K562 (cell line): ENCODE results near the gene DIMT1. TPM values are rescaled to one million over a fixed set of nuclear protein-coding genes. Genes with fewer than 3 reads are reported as not detected.

Experiments
- ATAC-seq: fragments of 200-7000 bp; cut with Tn5 transposase; 3 replicates; pipeline ENCODE4 v1.9.1; 2020; ENCODE audit warnings: moderate library complexity
- BruUV-seq: library from RNA; stranded (reverse); fragments of 400-500 nt; replicated peaks from 2 replicates; lab custom pipeline; 2021; lab: Mats Ljungman, UMichigan
- CTCF ChIA-PET: fragments of 300-600 bp; formaldehyde crosslinking; extraction: SDS; loops from one replicate; lab custom pipeline; 2021; ENCODE audit warnings: low intra/inter-chr PET ratio; lab: Yijun Ruan, JAX
- POLR2A ChIA-PET: fragments of 300-600, 350-650 bp; sonication (Branson Sonifier 250); formaldehyde crosslinking; extraction: SDS; loops from one replicate; lab custom pipeline; 2021; ENCODE audit warnings: antibody characterized with exemption, inconsistent platforms; lab: Yijun Ruan, JAX
- DNase-seq, 4 experiments: peaks; one replicate each; pipeline versions ENCODE4 v3.0.0 to v3.0.0-alpha.2; 2011 to 2018; ENCODE audit warnings: low spot score in 3 of 4, mixed read lengths in 3 of 4; ENCODE audit errors: extremely low read depth in 1 of 4
- FAIRE-seq: peaks from 2 replicates; lab custom pipeline; 2011; peaks lifted over from hg19 to GRCh38; lab: Jason Lieb, UNC
- H2AFZ ChIP-seq: 2 replicates; pipeline ENCODE4 v1.6.0; 2011; ENCODE audit warnings: low read depth, low read length, control low read depth, inconsistent platforms
- H3K27ac ChIP-seq: fragments of 200-600 bp; 3 replicates; pipeline ENCODE4 v1.8.0; 2011; ENCODE audit warnings: low read depth, mild to moderate bottlenecking, control low read depth, inconsistent platforms, low read length, moderate library complexity, mixed read lengths; ENCODE audit errors: extremely low read depth
- H3K27me3 ChIP-seq, 2 experiments: fragments of 300-600 bp in 1 of 2; 2 replicates in 1 of 2; 3 replicates in 1 of 2; pipeline versions ENCODE4 v1.6.0 to v1.8.0; 2011; ENCODE audit warnings: inconsistent platforms in 2 of 2, low read length in 2 of 2, mild to moderate bottlenecking in 1 of 2, mixed read lengths in 1 of 2, moderate library complexity in 1 of 2; ENCODE audit not compliant: control insufficient read depth in 2 of 2, insufficient read depth in 2 of 2
- H3K36me3 ChIP-seq: fragments of 300-600 bp; 3 replicates; pipeline ENCODE4 v1.8.0; 2011; ENCODE audit warnings: mild to moderate bottlenecking, low read length, inconsistent platforms; ENCODE audit not compliant: control insufficient read depth, insufficient read depth
- H3K4me1 ChIP-seq, 2 experiments: fragments of 200-600 bp in 1 of 2; replicated peaks in 1 of 2; 2 replicates in 1 of 2; 3 replicates in 1 of 2; pipeline versions ENCODE4 v1.5.1 to v1.8.0; 2011; ENCODE audit warnings: inconsistent platforms in 2 of 2, low read length in 2 of 2, mild to moderate bottlenecking in 1 of 2, mixed read lengths in 1 of 2, moderate library complexity in 1 of 2; ENCODE audit not compliant: control insufficient read depth in 2 of 2, insufficient read depth in 2 of 2
- H3K4me2 ChIP-seq: 2 replicates; pipeline ENCODE4 v1.6.1; 2011; ENCODE audit warnings: low read length, control low read depth, inconsistent platforms, mixed read lengths; ENCODE audit not compliant: insufficient read depth
- H3K4me3 ChIP-seq: fragments of 200-600 bp; sonication (generic), shearing (Covaris generic); 2 replicates; pipeline ENCODE4 v1.5.1; 2016; ENCODE audit warnings: control low read depth, inconsistent platforms
- H3K79me2 ChIP-seq: fragments of 200-600 bp; 3 replicates; pipeline ENCODE4 v1.8.0; 2011; ENCODE audit warnings: low read length, inconsistent platforms; ENCODE audit not compliant: control insufficient read depth, insufficient read depth
- H3K9ac ChIP-seq, 2 experiments: 2 replicates each; pipeline versions ENCODE4 v1.6.0 to v1.6.1; 2011; ENCODE audit warnings: low read depth in 2 of 2, low read length in 2 of 2, control low read depth in 1 of 2, inconsistent platforms in 1 of 2, mild to moderate bottlenecking in 1 of 2, mixed read lengths in 1 of 2; ENCODE audit not compliant: insufficient read depth in 1 of 2
- H3K9me1 ChIP-seq: one replicate; pipeline ENCODE4 v1.6.0; 2011; ENCODE audit warnings: inconsistent platforms, mild to moderate bottlenecking, low read length, moderate library complexity; ENCODE audit not compliant: control insufficient read depth, insufficient read depth
- H3K9me3 ChIP-seq: replicated peaks from 2 replicates; pipeline ENCODE4 v1.5.1; 2011; ENCODE audit warnings: low read depth, low read length, inconsistent platforms; ENCODE audit not compliant: control insufficient read depth, insufficient read depth
- H4K20me1 ChIP-seq: replicated peaks from 2 replicates; pipeline ENCODE4 v1.6.1; 2011; ENCODE audit warnings: low read length, inconsistent platforms, mixed read lengths; ENCODE audit not compliant: control insufficient read depth, insufficient read depth
- ADNP ChIP-seq: fragments of 200-800 bp; sonication (Bioruptor generic); IDR thresholded peaks from 2 replicates; pipeline ENCODE4 v1.6.1; 2016; ENCODE audit warnings: missing genetic modification characterization, missing compliant biosample characterization
- ATF1 ChIP-seq, 2 experiments: fragments of 450-650 bp in 1 of 2; IDR thresholded peaks; 2 replicates each; pipeline ENCODE4 v1.6.1; 2016; ENCODE audit warnings: missing compliant biosample characterization in 1 of 2, missing genetic modification characterization in 1 of 2
- ELF4 ChIP-seq: fragments of 450-650 bp; formaldehyde crosslinking; IDR thresholded peaks from 2 replicates; pipeline ENCODE4 v1.4.0; 2022; ENCODE audit warnings: missing genetic modification characterization
- PTBP1 ChIP-seq: fragments of 200-400 bp; formaldehyde crosslinking; IDR thresholded peaks from 2 replicates; pipeline ENCODE4 v1.6.1; 2017; ENCODE audit warnings: low read depth, low read length
- RERE ChIP-seq: sonication (generic); formaldehyde crosslinking; IDR thresholded peaks from 2 replicates; pipeline ENCODE4 v1.8.0; 2023; ENCODE audit warnings: missing genetic modification reagents, mild to moderate bottlenecking, borderline replicate concordance
- RNF219 ChIP-seq: fragments of 250-450 bp; sonication (Bioruptor Pico); IDR thresholded peaks from 2 replicates; pipeline ENCODE4 v1.5.0; 2022; ENCODE audit warnings: mild to moderate bottlenecking
- USF1 ChIP-seq: sonication (generic); formaldehyde crosslinking; IDR thresholded peaks from 2 replicates; pipeline ENCODE4 v1.9.0; 2022; ENCODE audit warnings: mild to moderate bottlenecking, missing genetic modification reagents
- ZNF121 ChIP-seq: sonication (generic); formaldehyde crosslinking; conservative IDR thresholded peaks from 2 replicates; pipeline ENCODE4 v1.8.0; 2022; ENCODE audit warnings: missing genetic modification reagents
- WGBS: fragments of 100-300 bp; shearing (Covaris generic); methylation state at CpG from one replicate; pipeline ENCODE4 v1.1.6; 2016; ENCODE audit warnings: low coverage, mixed read lengths; ENCODE audit not compliant: insufficient coverage; ENCODE audit errors: missing lambda C conversion rate; 5-methylcytosine and 5-hydroxymethylcytosine counted together
- in situ Hi-C: fragments of 300-500 bp; cut with MboI; formaldehyde crosslinking; loops from 4 replicates; pipeline ENCODE4 v1.15.0; 2018; ENCODE audit warnings: inconsistent platforms, mixed read lengths
- intact Hi-C: fragments of 100-400 bp; cut with micrococcal nuclease; formaldehyde crosslinking; loops from 2 replicates; pipeline ENCODE4 v1.14.2; 2022
- polyA plus RNA-seq, 8 experiments: library from polyadenylated mRNA; depleted of rRNA in 4 of 8; stranded (reverse) in 5 of 8; unstranded in 3 of 8; fragments of >200 nt; fragmentation: Nextera tagmentation in 2 of 8; fragmentation: Illumina TruSeq in 1 of 8; extraction: Ambion mirVana in 2 of 8; extraction: Trizol in 1 of 8; gene quantifications; 2 replicates each; pipeline versions ENCODE4 v1.2.1 to v1.2.3, GENCODE V29; 2011 to 2014; ENCODE audit warnings: inconsistent platforms in 1 of 8, missing spikeins in 1 of 8
- total RNA-seq, 7 experiments: library from RNA; depleted of rRNA in 6 of 7; stranded (reverse); fragments of >200 nt in 6 of 7; fragmentation: Illumina TruSeq in 2 of 7; extraction: Trizol in 2 of 7; gene quantifications; 2 replicates each; pipeline versions ENCODE4 v1.2.1 to v1.2.3, GENCODE V29; 2011 to 2021; ENCODE audit warnings: low replicate concordance in 1 of 7
- TF ChIP-seq, protein P1 (sequence below): IDR thresholded peaks from 2 replicates; pipeline ENCODE4 v1.6.1; 2016; ENCODE audit warnings: missing genetic modification characterization, missing compliant biosample characterization

Gene DIMT1
- total and polyA plus RNA-seq, 9 of the 15 experiments (the other 6 are each of a cell fraction or from before 2014, with no cell fraction given) = 28.9 to 85.3 (median 54.1) TPM

DNA sequence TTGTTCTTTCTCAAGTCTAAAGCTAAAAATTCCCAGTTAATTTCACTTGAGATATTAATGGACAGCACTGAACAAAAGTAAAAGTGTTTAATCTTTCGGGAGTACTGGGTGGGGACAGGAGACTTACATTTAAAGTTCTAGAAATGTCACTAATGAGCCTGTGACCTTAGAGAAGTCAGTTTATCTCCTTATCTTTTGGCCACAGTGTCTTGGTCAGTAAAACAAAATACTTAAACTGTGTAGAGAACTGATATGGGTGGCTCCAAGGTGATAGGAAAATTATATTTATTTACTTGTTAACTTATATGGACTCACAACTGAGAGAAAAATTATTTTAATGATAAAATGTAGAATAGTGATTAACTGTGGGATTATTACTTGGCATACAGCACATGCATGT lies 17.7 kb upstream of the DIMT1 start (continued):
- TF ChIP-seq RERE (CRISPR knock-in tag) (no peak), ATF1 (CRISPR knock-in tag; IDR thresholded peaks at IDR 0.05) (no peak), ATF1 (tag; IDR thresholded peaks at IDR 0.05) (peak; percentile 36; the same call in 1 of the 2 replicates), ELF4 (CRISPR knock-in tag) (no peak)
- TF ChIP-seq, all 486 proteins: peak for 63

DNA sequence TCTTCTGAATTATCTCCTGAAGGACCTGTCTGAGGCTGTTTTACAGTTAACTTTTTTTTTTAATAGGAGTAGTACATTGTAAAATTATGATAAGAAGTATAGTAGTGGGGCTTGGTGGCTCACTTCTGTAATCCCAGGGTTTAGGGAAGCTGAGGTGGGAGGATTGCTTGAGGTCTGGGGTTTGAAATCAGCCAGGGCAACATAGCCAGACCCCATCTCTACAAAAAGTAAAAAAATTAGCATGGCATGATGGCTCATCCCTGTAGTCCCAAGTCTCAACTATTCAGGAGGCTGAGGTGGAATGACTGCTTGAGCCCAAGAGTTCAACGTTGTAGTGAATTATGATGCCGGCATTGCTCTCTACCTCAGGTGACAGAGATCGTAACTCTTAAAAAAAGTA lies 15.9 kb upstream of the DIMT1 start:
- DNase-seq (no peak), FAIRE-seq (no peak), ATAC-seq (no peak)
- H3K4me2 ChIP-seq = peak overlapping the region; percentile 15; the same call in 1 of the 2 replicates
- ChIA-PET POLR2A (interaction anchor here (2.4 to 3.1 kb wide), 2 partner anchors 13 to 15 kb away, joined by 14 to 16 read pairs; partner anchors contain the start of gene DIMT1), CTCF (no interaction called here)
- no peak overlapping the region for H3K4me3 ChIP-seq
- 0 out of 3 replicates have a peak overlapping the region, but pooled peaks have one; percentile 29 for H3K27ac ChIP-seq
- peaks cover 100% of the 10 kb centered on the region for H3K79me2 ChIP-seq
- no peak overlapping the region for H3K9ac ChIP-seq
- H3K36me3 ChIP-seq = peaks cover 45% of the 10 kb centered on the region; the same call in 2 of the 3 replicates
- no peaks in the 10 kb centered on the region; a peak in 1 of 5 replicates for H3K27me3 ChIP-seq
- H3K4me1 ChIP-seq = peaks cover 41 to 58% of the 10 kb centered on the region in 2 experiments
- in situ Hi-C loops (no loop called here), intact Hi-C loops (no loop called here)
- WGBS = 75% methylated on average over 3 of the region's 3 CpGs
- no peaks in the 10 kb centered on the region for H3K9me3 ChIP-seq
- H2AFZ ChIP-seq = no peak overlapping the region
- no TSS peak for BruUV-seq
- no peaks in the 10 kb centered on the region for H4K20me1 ChIP-seq
- H3K9me1 ChIP-seq = no peaks in the 10 kb centered on the region
- TF ChIP-seq USF1 (CRISPR knock-in tag) (no peak), RNF219 (CRISPR knock-in tag) (no peak), ZNF121 (CRISPR knock-in tag) (peak; percentile 94), PTBP1 (no peak), ADNP (tag) (0 out of 2 replicates have a peak, but pooled peaks have one; percentile 19)
- TF ChIP-seq, protein P1, sequence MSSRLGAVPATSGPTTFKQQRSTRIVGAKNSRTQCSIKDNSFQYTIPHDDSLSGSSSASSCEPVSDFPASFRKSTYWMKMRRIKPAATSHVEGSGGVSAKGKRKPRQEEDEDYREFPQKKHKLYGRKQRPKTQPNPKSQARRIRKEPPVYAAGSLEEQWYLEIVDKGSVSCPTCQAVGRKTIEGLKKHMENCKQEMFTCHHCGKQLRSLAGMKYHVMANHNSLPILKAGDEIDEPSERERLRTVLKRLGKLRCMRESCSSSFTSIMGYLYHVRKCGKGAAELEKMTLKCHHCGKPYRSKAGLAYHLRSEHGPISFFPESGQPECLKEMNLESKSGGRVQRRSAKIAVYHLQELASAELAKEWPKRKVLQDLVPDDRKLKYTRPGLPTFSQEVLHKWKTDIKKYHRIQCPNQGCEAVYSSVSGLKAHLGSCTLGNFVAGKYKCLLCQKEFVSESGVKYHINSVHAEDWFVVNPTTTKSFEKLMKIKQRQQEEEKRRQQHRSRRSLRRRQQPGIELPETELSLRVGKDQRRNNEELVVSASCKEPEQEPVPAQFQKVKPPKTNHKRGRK = no peak
